ENCODE measurements around the gene DCLK2. TPM values are rescaled to one million over a fixed set of nuclear protein-coding genes. Genes with fewer than 3 reads are reported as not detected.
A peak's percentile ranks its signal among the peaks of the same experiment; 100 is the strongest.

DCLK2 gene
- total RNA-seq, 1 experiment from 2014 or later, result 2.7 TPM

GRCh38 chr4:150069353-150069752 is 8.9 kb upstream of the DCLK2 start:
- Histone ChIP-seq H3K9ac (ENCODE audit: low read length) (no peak overlapping the region), H3K27ac (ENCODE audit: low read depth, low read length) (no peak overlapping the region), H3K9me2 (ENCODE audit: insufficient read depth) (no peaks in the 10 kb centered on the region), H3K4me2 (ENCODE audit: low read length) (no peak overlapping the region), H2AFZ (ENCODE audit: low read depth, low read length, poor library complexity, severe bottlenecking) (no peak overlapping the region), H3K4me3 (replicated peaks in 1 of 2; ENCODE audit: low read depth in 1 of 2, low read length in 2 of 2) (no peak overlapping the region), H3K4me1 (ENCODE audit: control insufficient read depth in 1 of 2, insufficient read depth in 2 of 2, low read length in 2 of 2) (peaks cover 6 to 13% of the 10 kb centered on the region in 2 experiments), H3K9me3 (ENCODE audit: control insufficient read depth in 1 of 2, insufficient read depth in 1 of 2, low read depth in 1 of 2, low read length in 2 of 2) (no peaks in the 10 kb centered on the region), H3K27me3 (ENCODE audit: insufficient read depth, low read length) (no peaks in the 10 kb centered on the region), H3K79me2 (ENCODE audit: insufficient read depth, low read length) (no peaks in the 10 kb centered on the region), H3K36me3 (ENCODE audit: control insufficient read depth in 1 of 2, insufficient read depth in 2 of 2, low read length in 2 of 2) (no peaks in the 10 kb centered on the region), H4K20me1 (ENCODE audit: insufficient read depth) (no peaks in the 10 kb centered on the region)
- DNase-seq (ENCODE audit: low read depth, low spot score), result no peak
- no TSS peak for BruUV-seq (replicated peaks)
- intact Hi-C loops (cut with micrococcal nuclease), result no loop called here
- ChIA-PET CTCF (no interaction called here), RAD21 (ENCODE audit: low non-redundant PET in 1 of 2, low total read pairs in 2 of 2, uncharacterized antibody in 2 of 2, unreplicated experiment in 2 of 2) (interaction anchor here in 1 of 2 experiments (0.6 kb wide), 1 partner anchor 127 kb away, joined by 3 read pairs; no protein-coding TSS in a partner anchor), POLR2A (no interaction called here)
- TF ChIP-seq TCF7L2 (IDR thresholded peaks at IDR 0.05; ENCODE audit: borderline replicate concordance, extremely low read depth, insufficient read depth, insufficient read length), result no peak
- TF ChIP-seq SIN3A (IDR thresholded peaks at IDR 0.05; ENCODE audit: low read depth), result no peak
- TF ChIP-seq EGR1 (IDR thresholded peaks at IDR 0.05; ENCODE audit: low read depth), result no peak
- TF ChIP-seq EZH2 (IDR thresholded peaks at IDR 0.05), result no peak
- no peak for TF ChIP-seq POLR2AphosphoS5 (IDR thresholded peaks at IDR 0.05; ENCODE audit: low read depth, low read length)
- no peak for TF ChIP-seq POLR2A (IDR thresholded peaks at IDR 0.05; ENCODE audit: borderline replicate concordance, extremely low read depth, insufficient read depth, insufficient read length)
- TF ChIP-seq CEBPB (IDR thresholded peaks at IDR 0.05; ENCODE audit: low read depth), result 0 out of 2 replicates have a peak, but pooled peaks have one; percentile 13
- TF ChIP-seq ATF3 (IDR thresholded peaks at IDR 0.05), result no peak
- no peak for ATAC-seq

DNA sequence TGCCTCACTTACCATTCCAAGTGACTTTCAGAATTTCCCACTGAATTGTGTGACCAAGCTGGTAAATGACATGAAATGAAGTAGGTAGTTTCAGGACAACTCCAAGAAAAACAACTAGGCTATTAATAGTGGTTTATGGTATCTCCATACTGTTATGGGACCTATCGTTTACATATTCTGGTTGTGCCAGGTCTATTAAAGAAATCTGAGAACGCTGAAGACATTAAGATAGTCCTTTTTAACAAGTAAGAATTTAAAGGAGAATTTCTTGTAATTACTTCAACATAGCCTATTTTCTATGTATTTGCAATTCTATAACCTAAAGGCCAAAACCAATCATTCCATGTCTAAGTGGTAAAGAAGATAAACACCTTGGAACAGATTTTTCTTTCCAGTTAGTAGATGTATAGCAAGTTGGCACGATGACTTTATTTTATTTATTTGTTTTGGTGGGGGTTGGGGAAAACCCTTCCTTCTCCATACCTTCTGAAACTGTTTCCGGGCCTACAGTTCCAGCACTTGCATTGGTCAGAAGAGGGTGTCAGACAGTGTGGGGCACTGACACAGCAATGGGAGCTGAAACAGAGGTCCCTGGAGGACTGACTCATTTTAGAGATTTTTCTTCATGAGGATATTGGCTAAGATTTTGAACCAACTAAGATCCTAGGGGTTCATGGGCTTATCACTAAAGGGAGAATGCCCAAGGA is 7.6 kb upstream of the DCLK2 start:
- Histone ChIP-seq H4K20me1 (ENCODE audit: insufficient read depth) (no peaks in the 10 kb centered on the region), H3K9me2 (ENCODE audit: insufficient read depth) (no peaks in the 10 kb centered on the region), H3K27me3 (ENCODE audit: insufficient read depth, low read length) (no peaks in the 10 kb centered on the region), H3K79me2 (ENCODE audit: insufficient read depth, low read length) (no peaks in the 10 kb centered on the region), H3K27ac (ENCODE audit: low read depth, low read length) (no peak overlapping the region), H3K9ac (ENCODE audit: low read length) (no peak overlapping the region), H2AFZ (ENCODE audit: low read depth, low read length, poor library complexity, severe bottlenecking) (peak overlapping the region; percentile 68), H3K4me3 (replicated peaks in 1 of 2; ENCODE audit: low read depth in 1 of 2, low read length in 2 of 2) (no peak overlapping the region), H3K9me3 (ENCODE audit: control insufficient read depth in 1 of 2, insufficient read depth in 1 of 2, low read depth in 1 of 2, low read length in 2 of 2) (no peaks in the 10 kb centered on the region), H3K4me2 (ENCODE audit: low read length) (no peak overlapping the region), H3K4me1 (ENCODE audit: control insufficient read depth in 1 of 2, insufficient read depth in 2 of 2, low read length in 2 of 2) (peaks cover 6 to 10% of the 10 kb centered on the region in 2 experiments), H3K36me3 (ENCODE audit: control insufficient read depth in 1 of 2, insufficient read depth in 2 of 2, low read length in 2 of 2) (no peaks in the 10 kb centered on the region)
- DNase-seq (ENCODE audit: low read depth, low spot score) (no peak), ATAC-seq (no peak)
- POLR2A ChIA-PET, result no interaction called here
- RAD21 ChIA-PET (ENCODE audit: low non-redundant PET in 1 of 2, low total read pairs in 2 of 2, uncharacterized antibody in 2 of 2, unreplicated experiment in 2 of 2), result no interaction called here
- CTCF ChIA-PET, result no interaction called here
- BruUV-seq (replicated peaks), result no TSS peak
- intact Hi-C loops (cut with micrococcal nuclease), result no loop called here
- TF ChIP-seq ZFX (IDR thresholded peaks at IDR 0.05) (no peak), ZNF274 (IDR thresholded peaks at IDR 0.05; ENCODE audit: low read depth, low read length) (no peak), EGR1 (IDR thresholded peaks at IDR 0.05; ENCODE audit: low read depth) (no peak), TCF7L2 (IDR thresholded peaks at IDR 0.05; ENCODE audit: borderline replicate concordance, extremely low read depth, insufficient read depth, insufficient read length) (no peak), SIN3A (IDR thresholded peaks at IDR 0.05; ENCODE audit: low read depth) (no peak), CBX3 (IDR thresholded peaks at IDR 0.05; ENCODE audit: low read depth) (no peak), FOSL1 (IDR thresholded peaks at IDR 0.05; ENCODE audit: low read depth) (no peak), ELF1 (IDR thresholded peaks at IDR 0.05; ENCODE audit: borderline replicate concordance, low read depth) (no peak), EZH2phosphoT487 (IDR thresholded peaks at IDR 0.05; ENCODE audit: borderline replicate concordance) (no peak), REST (IDR thresholded peaks at IDR 0.05; ENCODE audit: low read depth) (no peak), EZH2 (IDR thresholded peaks at IDR 0.05) (no peak), POLR2A (IDR thresholded peaks at IDR 0.05; ENCODE audit: borderline replicate concordance, extremely low read depth, insufficient read depth, insufficient read length) (no peak), CEBPB (IDR thresholded peaks at IDR 0.05; ENCODE audit: low read depth) (no peak), ATF3 (IDR thresholded peaks at IDR 0.05) (no peak), POLR2AphosphoS5 (IDR thresholded peaks at IDR 0.05; ENCODE audit: low read depth, low read length) (no peak)
- TF ChIP-seq, protein P1, sequence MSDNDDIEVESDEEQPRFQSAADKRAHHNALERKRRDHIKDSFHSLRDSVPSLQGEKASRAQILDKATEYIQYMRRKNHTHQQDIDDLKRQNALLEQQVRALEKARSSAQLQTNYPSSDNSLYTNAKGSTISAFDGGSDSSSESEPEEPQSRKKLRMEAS (IDR thresholded peaks at IDR 0.05), result no peak

Data from HCT116 (cell line).